GM12878 (cell line): Measurements from ENCODE around the gene CAPN1. TPM values are rescaled to one million over a fixed set of nuclear protein-coding genes. Genes with fewer than 3 reads are reported as not detected.

Experiments
- ATAC-seq: fragments of 200-7000 bp; cut with Tn5 transposase; 3 replicates; pipeline ENCODE4 v1.9.1; 2020; ENCODE audit warnings: mild to moderate bottlenecking, moderate library complexity
- BruUV-seq: library from RNA; stranded (reverse); fragments of 400-500 nt; replicated peaks from 2 replicates; lab custom pipeline; 2021; lab: Mats Ljungman, UMichigan
- CTCF ChIA-PET: fragments of 300-600 bp; sonication (Branson Sonifier 250); formaldehyde crosslinking; extraction: SDS; loops from one replicate; lab custom pipeline; 2021; ENCODE audit warnings: inconsistent platforms; lab: Yijun Ruan, JAX
- POLR2A ChIA-PET: fragments of 350-600 bp; formaldehyde crosslinking; extraction: SDS; loops from one replicate; lab custom pipeline; 2021; ENCODE audit warnings: inconsistent platforms; lab: Charles Lee
- RAD21 ChIA-PET: fragments of 300-600 bp; sonication (Branson Sonifier 250); formaldehyde crosslinking; loops from one replicate; lab custom pipeline; 2023; ENCODE audit warnings: antibody characterized with exemption; ENCODE audit not compliant: unreplicated experiment; lab: Charles Lee
- SMC1A ChIA-PET: fragments of 300-600 bp; sonication (Branson Sonifier 250); formaldehyde crosslinking; loops from one replicate; lab custom pipeline; 2023; ENCODE audit not compliant: unreplicated experiment, uncharacterized antibody; lab: Charles Lee
- DNase-seq: peaks from one replicate; pipeline ENCODE4 v3.0.0-alpha.2; 2011; ENCODE audit warnings: low read depth, low spot score
- FAIRE-seq: peaks from 3 replicates; lab custom pipeline; 2011; peaks lifted over from hg19 to GRCh38; lab: Jason Lieb, UNC
- H2AFZ ChIP-seq: 2 replicates; pipeline ENCODE4 v1.6.0; 2011; ENCODE audit warnings: low read depth, low read length, control low read depth; ENCODE audit not compliant: control insufficient read depth
- H3K27ac ChIP-seq: 2 replicates; pipeline ENCODE4 v1.5.1; 2011; ENCODE audit warnings: control low read depth; ENCODE audit not compliant: control insufficient read depth, insufficient read depth
- H3K27me3 ChIP-seq, 2 experiments: replicated peaks in 1 of 2; 2 replicates each; pipeline versions ENCODE4 v1.6.0 to v1.6.1; 2011; ENCODE audit warnings: low read length in 1 of 2; ENCODE audit not compliant: control insufficient read depth in 2 of 2, insufficient read depth in 2 of 2
- H3K36me3 ChIP-seq, 2 experiments: 2 replicates each; pipeline ENCODE4 v1.5.1; 2011; ENCODE audit warnings: low read length in 1 of 2; ENCODE audit not compliant: control insufficient read depth in 2 of 2, insufficient read depth in 2 of 2
- H3K4me1 ChIP-seq: 2 replicates; pipeline ENCODE4 v1.6.1; 2011; ENCODE audit warnings: mild to moderate bottlenecking, low read length, moderate library complexity, mixed read lengths; ENCODE audit not compliant: control insufficient read depth, insufficient read depth
- H3K4me2 ChIP-seq: 2 replicates; pipeline ENCODE4 v1.6.0; 2011; ENCODE audit warnings: control low read depth; ENCODE audit not compliant: control insufficient read depth, insufficient read depth
- H3K4me3 ChIP-seq: fragments of 200-600 bp; sonication (generic); 2 replicates; pipeline ENCODE4 v1.5.1; 2016
- H3K79me2 ChIP-seq: 2 replicates; pipeline ENCODE4 v1.6.0; 2011; ENCODE audit warnings: low read length; ENCODE audit not compliant: control insufficient read depth, insufficient read depth
- H3K9ac ChIP-seq: 2 replicates; pipeline ENCODE4 v1.8.0; 2011; ENCODE audit warnings: low read length, control low read depth, mixed read lengths; ENCODE audit not compliant: control insufficient read depth, insufficient read depth
- H3K9me3 ChIP-seq: replicated peaks from 3 replicates; pipeline ENCODE4 v1.5.1; 2011; ENCODE audit warnings: mild to moderate bottlenecking, low read length; ENCODE audit not compliant: control insufficient read depth, insufficient read depth
- H4K20me1 ChIP-seq: 2 replicates; pipeline ENCODE4 v1.6.0; 2011; ENCODE audit not compliant: control insufficient read depth, insufficient read depth
- BCL11A ChIP-seq: IDR thresholded peaks from 2 replicates; pipeline ENCODE4 v1.6.1; 2011; ENCODE audit warnings: low read depth, low read length
- EGR1 ChIP-seq, 2 experiments: IDR thresholded peaks; 1 replicate in 1 of 2; 2 replicates in 1 of 2; pipeline ENCODE4 v1.6.1; 2011 to 2012; ENCODE audit warnings: low read depth in 2 of 2, low read length in 2 of 2, borderline replicate concordance in 1 of 2, mild to moderate bottlenecking in 1 of 2, moderate library complexity in 1 of 2
- HDGF ChIP-seq: fragments of 450-650 bp; IDR thresholded peaks from 2 replicates; pipeline ENCODE4 v1.6.1; 2016; ENCODE audit warnings: antibody characterized with exemption
- NRF1 ChIP-seq: conservative IDR thresholded peaks from 2 replicates; pipeline ENCODE4 v1.6.1; 2011; ENCODE audit warnings: mild to moderate bottlenecking, low read depth, low read length, improper control_type of control experiment
- POLR2A ChIP-seq: IDR thresholded peaks from 2 replicates; pipeline ENCODE4 v1.6.1; 2011; ENCODE audit warnings: low read depth, mild to moderate bottlenecking, low read length
- POLR2AphosphoS2 ChIP-seq: IDR thresholded peaks from 2 replicates; pipeline ENCODE4 v1.6.1; 2011; ENCODE audit warnings: low read depth, mild to moderate bottlenecking, low read length, improper control_type of control experiment, moderate library complexity
- RUNX3 ChIP-seq: IDR thresholded peaks from 2 replicates; pipeline ENCODE4 v1.6.1; 2012; ENCODE audit warnings: low read length, inconsistent platforms
- SIN3A ChIP-seq: IDR thresholded peaks from 2 replicates; pipeline ENCODE4 v1.6.1; 2012; ENCODE audit warnings: low read depth, low read length, improper control_type of control experiment
- SPI1 ChIP-seq: IDR thresholded peaks from 2 replicates; pipeline ENCODE4 v1.6.1; 2011; ENCODE audit warnings: low read depth, mild to moderate bottlenecking, low read length, moderate library complexity, borderline replicate concordance; ENCODE audit not compliant: insufficient read depth
- SREBF2 ChIP-seq: IDR thresholded peaks from 2 replicates; pipeline ENCODE4 v1.6.1; 2012; ENCODE audit warnings: mild to moderate bottlenecking, low read length
- TCF12 ChIP-seq: IDR thresholded peaks from 2 replicates; pipeline ENCODE4 v1.6.1; 2011; ENCODE audit warnings: low read depth, mild to moderate bottlenecking, low read length
- YY1 ChIP-seq: IDR thresholded peaks from 2 replicates; pipeline ENCODE4 v1.6.1; 2011; ENCODE audit warnings: low read depth, mild to moderate bottlenecking, low read length
- ZNF24 ChIP-seq: fragments of 450-650 bp; IDR thresholded peaks from 2 replicates; pipeline ENCODE4 v1.6.1; 2017; ENCODE audit warnings: antibody characterized with exemption, mild to moderate bottlenecking
- ZNF384 ChIP-seq: IDR thresholded peaks from 2 replicates; pipeline ENCODE4 v1.6.1; 2012; ENCODE audit warnings: low read depth, mild to moderate bottlenecking, low read length, improper control_type of control experiment, borderline replicate concordance
- ZNF687 ChIP-seq: fragments of 450-650 bp; IDR thresholded peaks from 2 replicates; pipeline ENCODE4 v1.6.1; 2017; ENCODE audit warnings: mild to moderate bottlenecking, moderate library complexity
- WGBS: methylation state at CpG from one replicate; pipeline ENCODE4 v1.1.6; 2016; ENCODE audit warnings: low lambda C conversion rate; ENCODE audit not compliant: insufficient replicate concordance, insufficient coverage; ENCODE audit errors: missing lambda C conversion rate; 5-methylcytosine and 5-hydroxymethylcytosine counted together
- in situ Hi-C: fragments of 300-500 bp; cut with MboI; formaldehyde crosslinking; loops from 9 replicates; pipeline ENCODE4 v1.14.3; 2018; ENCODE audit warnings: mixed read lengths
- intact Hi-C: fragments of 100-400 bp; cut with micrococcal nuclease; formaldehyde crosslinking; loops from one replicate; pipeline ENCODE4 v1.14.2; 2022; ENCODE audit not compliant: unreplicated experiment
- polyA plus RNA-seq, 11 experiments: library from polyadenylated mRNA; depleted of rRNA in 4 of 11; unstranded in 6 of 11; stranded (reverse) in 5 of 11; fragments of >200 nt; fragmentation: Nextera tagmentation in 4 of 11; fragmentation: Illumina TruSeq in 1 of 11; extraction: Ambion mirVana in 4 of 11; extraction: Trizol in 1 of 11; gene quantifications; 1 replicate in 1 of 11; 2 replicates in 10 of 11; pipeline versions ENCODE4 v1.2.1 to v1.2.3, GENCODE V29; 2011 to 2016; ENCODE audit warnings: inconsistent platforms in 2 of 11, missing spikeins in 2 of 11, low read depth in 1 of 11
- total RNA-seq, 4 experiments: library from RNA; depleted of rRNA in 3 of 4; stranded (reverse); fragments of >200 nt in 3 of 4; fragmentation: Illumina TruSeq in 1 of 4; extraction: Trizol in 1 of 4; gene quantifications; 2 replicates each; pipeline versions ENCODE4 v1.2.1 to v1.2.3, GENCODE V29; 2013 to 2021
- TF ChIP-seq, protein P1 (sequence below): fragments of 450-650 bp; IDR thresholded peaks from 2 replicates; pipeline ENCODE4 v1.6.1; 2017; ENCODE audit warnings: low read depth, mild to moderate bottlenecking, moderate library complexity

CAPN1 gene
- total and polyA plus RNA-seq, 10 of the 15 experiments (the other 5 are each of a cell fraction or from before 2014, with no cell fraction given) = 2.2 to 167 (median 77.3) TPM

- intact Hi-C loops (loop anchor here (5.0 to 10.0 kb wide), 2 partner anchors 49 to 122 kb away; partner anchors contain the start of gene CAPN1), in situ Hi-C loops (no loop called here)
- RAD21 ChIA-PET = interaction anchor here (0.5 to 0.9 kb wide), 2 partner anchors 49 to 794 kb away, joined by 3 read pairs; partner anchors contain the start of gene CAPN1
- Histone ChIP-seq H2AFZ (peak overlapping the region; percentile 8; the same call in 1 of the 2 replicates), H3K9me3 (no peaks in the 10 kb centered on the region), H3K36me3 (peaks cover 15 to 27% of the 10 kb centered on the region in 2 experiments), H3K27me3 (no peaks in the 10 kb centered on the region), H3K4me1 (peaks cover 21% of the 10 kb centered on the region), H3K4me3 (peak overlapping the region; percentile 99), H3K4me2 (peak overlapping the region; percentile 98), H3K27ac (peak overlapping the region; percentile 99), H3K9ac (peak overlapping the region; percentile 96), H3K79me2 (peaks cover 44% of the 10 kb centered on the region), H4K20me1 (0 out of 2 replicates have a peak, but pooled peaks cover 4% of the 10 kb centered on the region)
- peak; percentile 56 for ATAC-seq
- POLR2A ChIA-PET = interaction anchor here (0.9 to 3.1 kb wide), 5 partner anchors 8 to 49 kb away, joined by 3 to 16 read pairs (median 3); partner anchors contain the start of genes FAU, MRPL49 and TM7SF2
- BruUV-seq = TSS peak; percentile 62
- TF ChIP-seq YY1 (peak; percentile 68), BCL11A (no peak), SREBF2 (no peak), NRF1 (no peak), ZNF687 (no peak), HDGF (0 out of 2 replicates have a peak, but pooled peaks have one; percentile 24), ZNF384 (no peak), TCF12 (no peak), EGR1 (IDR thresholded peaks at IDR 0.05; ENCODE audit: borderline replicate concordance in 1 of 2, low read depth in 2 of 2, low read length in 2 of 2) (no peak), ZNF24 (no peak), SPI1 (peak; percentile 60; the same call in 1 of the 2 replicates), SIN3A (no peak), POLR2AphosphoS2 (peak; percentile 58; the same call in 1 of the 2 replicates), POLR2A (peak; percentile 74; the same call in 1 of the 2 replicates), RUNX3 (peak; percentile 15; the same call in 1 of the 2 replicates)
- TF ChIP-seq, protein P1, sequence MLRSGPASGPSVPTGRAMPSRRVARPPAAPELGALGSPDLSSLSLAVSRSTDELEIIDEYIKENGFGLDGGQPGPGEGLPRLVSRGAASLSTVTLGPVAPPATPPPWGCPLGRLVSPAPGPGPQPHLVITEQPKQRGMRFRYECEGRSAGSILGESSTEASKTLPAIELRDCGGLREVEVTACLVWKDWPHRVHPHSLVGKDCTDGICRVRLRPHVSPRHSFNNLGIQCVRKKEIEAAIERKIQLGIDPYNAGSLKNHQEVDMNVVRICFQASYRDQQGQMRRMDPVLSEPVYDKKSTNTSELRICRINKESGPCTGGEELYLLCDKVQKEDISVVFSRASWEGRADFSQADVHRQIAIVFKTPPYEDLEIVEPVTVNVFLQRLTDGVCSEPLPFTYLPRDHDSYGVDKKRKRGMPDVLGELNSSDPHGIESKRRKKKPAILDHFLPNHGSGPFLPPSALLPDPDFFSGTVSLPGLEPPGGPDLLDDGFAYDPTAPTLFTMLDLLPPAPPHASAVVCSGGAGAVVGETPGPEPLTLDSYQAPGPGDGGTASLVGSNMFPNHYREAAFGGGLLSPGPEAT = no peak
- DNase-seq = no peak
- SMC1A ChIA-PET = interaction anchor here (2.4 kb wide), 1 partner anchor 9 kb away, joined by 8 read pairs; no protein-coding TSS in a partner anchor
- CTCF ChIA-PET = interaction anchor here (0.7 to 6.7 kb wide), 3 partner anchors 12 to 47 kb away, joined by 3 to 40 read pairs (median 29); partner anchors contain the start of genes FAU, MRPL49 and TM7SF2
- WGBS = 2% methylated on average over 18 of the region's 18 CpGs
- peak; percentile 57 for FAIRE-seq
Observed at GRCh38 chr11:65132988-65133700, 48.6 kb upstream of the CAPN1 start.
